Hematopoietic multipotent progenitor cell treated with erythropoietin and hydrocortisone succinate and interleukin-3 and kit ligand, for 15 days (in vitro differentiated cells): ENCODE data around the gene CCK.

Experiments used
- DNase-seq: peaks from one replicate; pipeline ENCODE4 v3.0.0-alpha.2; 2015; ENCODE audit warnings: low spot score

The CCK gene

GRCh38 chr3:42225486-42226363 is 40.3 kb downstream of the CCK start:
- DNase-seq: no peak

- no peak for DNase-seq
Observed at GRCh38 chr3:42224658-42225421, 41.1 kb downstream of the CCK start.

GRCh38 chr3:42224178-42224577 is 41.8 kb downstream of the CCK start:
- no peak for DNase-seq

GRCh38 chr3:42222942-42223693 is 42.9 kb downstream of the CCK start:
- DNase-seq: no peak

GRCh38 chr3:42220436-42221121 is 45.4 kb downstream of the CCK start:
- no peak for DNase-seq

- no peak for DNase-seq
Observed at GRCh38 chr3:42216931-42217333, 49.1 kb downstream of the CCK start.

GRCh38 chr3:42216302-42216701 is 49.7 kb downstream of the CCK start:
- no peak for DNase-seq

GRCh38 chr3:42214565-42215283 is 51.3 kb downstream of the CCK start:
- DNase-seq: no peak

GRCh38 chr3:42214064-42214463 is 51.9 kb downstream of the CCK start:
- no peak for DNase-seq

- no peak for DNase-seq
Observed at GRCh38 chr3:42213417-42213816, 52.6 kb downstream of the CCK start.

- no peak for DNase-seq
Observed at GRCh38 chr3:42210726-42211125, 55.3 kb downstream of the CCK start.

- DNase-seq: no peak
Observed at GRCh38 chr3:42209917-42210316, 56.1 kb downstream of the CCK start.
